ENCODE results near the gene BCL11A. TPM values are rescaled to one million over a fixed set of nuclear protein-coding genes. Genes with fewer than 3 reads are reported as not detected.

The BCL11A gene
- 0.03 to 0.23 TPM (median 0.06 TPM) in 4 of 5 replicates, not detected in the other for total RNA-seq (2022; extraction: Qiagen RNA extraction; ENCODE audit: low read depth)

GRCh38 chr2:60553495-60554073 is at the start of gene BCL11A:
Gene BCL11A, minus strand, starts transcription at chr2:60553654. Its CDS starts 384 bp downstream, at chr2:60553270.

Other genes starting within 250 kb of the BCL11A start
- gene PAPOLG, start 202.6 kb upstream of the BCL11A start, total RNA-seq (2022; extraction: Qiagen RNA extraction; ENCODE audit: low read depth), result 7.9 to 10.7 TPM (median 8.6 TPM) in 5 replicates